Ureter (tissue), 1 donor: ENCODE data around the gene FAM186B. TPM values are rescaled to one million over a fixed set of nuclear protein-coding genes. Genes with fewer than 3 reads are reported as not detected.

Experiments
- DNase-seq: peaks from one replicate; pipeline ENCODE4 v3.0.0-alpha.2; 2020; ENCODE audit warnings: low spot score
- total RNA-seq: library from RNA; stranded (reverse); gene quantifications from one replicate; pipeline ENCODE4 v1.2.4, GENCODE V29; 2023
- donor health status: DM: yes; HTN: yes; CAD: no.

FAM186B gene
- total RNA-seq, 1 donor from 2014 or later: 1.2 TPM

GRCh38 chr12:49552014-49552413 lies 53.4 kb downstream of the FAM186B start:
- DNase-seq: no peak

- DNase-seq: no peak
Measured at GRCh38 chr12:49550693-49551252, 54.7 kb downstream of the FAM186B start.

GRCh38 chr12:49549735-49550692 lies 55.4 kb downstream of the FAM186B start:
- DNase-seq: no peak

GRCh38 chr12:49548822-49549648 lies 56.4 kb downstream of the FAM186B start:
- no peak for DNase-seq

GRCh38 chr12:49548481-49548821 lies 57.0 kb downstream of the FAM186B start:
- no peak for DNase-seq

- DNase-seq: no peak
Measured at GRCh38 chr12:49547090-49547690, 58.2 kb downstream of the FAM186B start.

GRCh38 chr12:49546481-49546880 lies 59.0 kb downstream of the FAM186B start:
- no peak for DNase-seq

GRCh38 chr12:49545815-49546214 lies 59.6 kb downstream of the FAM186B start:
- no peak for DNase-seq

- DNase-seq: no peak
Measured at GRCh38 chr12:49543914-49544815, 61.3 kb downstream of the FAM186B start.

GRCh38 chr12:49543221-49543913 lies 62.1 kb downstream of the FAM186B start:
- no peak for DNase-seq

- no peak for DNase-seq
Measured at GRCh38 chr12:49542592-49543160, 62.8 kb downstream of the FAM186B start.

- no peak for DNase-seq
Measured at GRCh38 chr12:49541911-49542505, 63.4 kb downstream of the FAM186B start.

GRCh38 chr12:49541140-49541861 lies 64.1 kb downstream of the FAM186B start:
- DNase-seq: no peak

GRCh38 chr12:49540229-49541139 lies 65.0 kb downstream of the FAM186B start:
- DNase-seq: no peak

GRCh38 chr12:49539406-49540228 lies 65.8 kb downstream of the FAM186B start:
- no peak for DNase-seq

GRCh38 chr12:49538510-49539403 lies 66.7 kb downstream of the FAM186B start, which contains the start of gene KCNH3:
Gene KCNH3, plus strand, starts transcription at chr12:49539030. Its CDS starts 387 bp downstream, at chr12:49539417.
- peak; percentile 83 for DNase-seq
